ENCODE data around the gene RPL41.
"Not testable (repeated sequence)": the region's sequence is repeated elsewhere in the genome, so short reads cannot be mapped to it uniquely, and the experiment has no call there.

Gene RPL41

GRCh38 chr12:56129206-56129941 lies 12.9 kb downstream of the RPL41 start:
- DNase-seq, result peak; percentile 89

GRCh38 chr12:56129942-56130495 lies 13.6 kb downstream of the RPL41 start:
- DNase-seq, result no peak

GRCh38 chr12:56130876-56131275 lies 14.4 kb downstream of the RPL41 start:
- no peak for DNase-seq

GRCh38 chr12:56134897-56135296 lies 18.5 kb downstream of the RPL41 start:
- no peak for DNase-seq

- DNase-seq, result no peak
Observed at GRCh38 chr12:56137853-56138571, 21.6 kb downstream of the RPL41 start.

GRCh38 chr12:56141946-56142784 lies 25.7 kb downstream of the RPL41 start:
- DNase-seq, result no peak

GRCh38 chr12:56143217-56143616 lies 26.8 kb downstream of the RPL41 start:
- DNase-seq, result no peak

GRCh38 chr12:56143870-56144269 lies 27.4 kb downstream of the RPL41 start:
- no peak for DNase-seq

- DNase-seq, result no peak
Observed at GRCh38 chr12:56145217-56145616, 28.8 kb downstream of the RPL41 start.

GRCh38 chr12:56146492-56147460 lies 30.3 kb downstream of the RPL41 start:
- DNase-seq, result no peak

GRCh38 chr12:56150563-56150962 lies 34.1 kb downstream of the RPL41 start:
- peak; percentile 63 for DNase-seq

GRCh38 chr12:56151672-56152131 lies 35.3 kb downstream of the RPL41 start:
- DNase-seq, result peak; percentile 83

- peak; percentile 97 for DNase-seq
Observed at GRCh38 chr12:56152132-56152755, 35.8 kb downstream of the RPL41 start, which contains the start of gene MYL6B. MYL6B (plus strand) TSS chr12:56152587; CDS start chr12:56153919, 1,332 bp downstream.

GRCh38 chr12:56152756-56153677 lies 36.6 kb downstream of the RPL41 start:
- peak; percentile 42 for DNase-seq

GRCh38 chr12:56153678-56154065 lies 37.2 kb downstream of the RPL41 start:
- DNase-seq, result no peak

- peak; percentile 30 for DNase-seq
Observed at GRCh38 chr12:56154246-56154771, 37.9 kb downstream of the RPL41 start.

GRCh38 chr12:56154818-56155217 lies 38.4 kb downstream of the RPL41 start:
- no peak for DNase-seq

GRCh38 chr12:56155256-56155845 lies 38.9 kb downstream of the RPL41 start:
- DNase-seq, result no peak

GRCh38 chr12:56156464-56157200 lies 40.2 kb downstream of the RPL41 start:
- not testable (repeated sequence) for DNase-seq
